ENCODE measurements around the gene FAM107B.
"Not testable (repeated sequence)": the region's sequence is repeated elsewhere in the genome, so short reads cannot be mapped to it uniquely, and the experiment has no call there.

Gene FAM107B

GRCh38 chr10:14659626-14660196, 115.0 kb downstream of the FAM107B start:
- no peak for DNase-seq

GRCh38 chr10:14659137-14659536, 115.6 kb downstream of the FAM107B start:
- DNase-seq, result not testable (repeated sequence)

DNA sequence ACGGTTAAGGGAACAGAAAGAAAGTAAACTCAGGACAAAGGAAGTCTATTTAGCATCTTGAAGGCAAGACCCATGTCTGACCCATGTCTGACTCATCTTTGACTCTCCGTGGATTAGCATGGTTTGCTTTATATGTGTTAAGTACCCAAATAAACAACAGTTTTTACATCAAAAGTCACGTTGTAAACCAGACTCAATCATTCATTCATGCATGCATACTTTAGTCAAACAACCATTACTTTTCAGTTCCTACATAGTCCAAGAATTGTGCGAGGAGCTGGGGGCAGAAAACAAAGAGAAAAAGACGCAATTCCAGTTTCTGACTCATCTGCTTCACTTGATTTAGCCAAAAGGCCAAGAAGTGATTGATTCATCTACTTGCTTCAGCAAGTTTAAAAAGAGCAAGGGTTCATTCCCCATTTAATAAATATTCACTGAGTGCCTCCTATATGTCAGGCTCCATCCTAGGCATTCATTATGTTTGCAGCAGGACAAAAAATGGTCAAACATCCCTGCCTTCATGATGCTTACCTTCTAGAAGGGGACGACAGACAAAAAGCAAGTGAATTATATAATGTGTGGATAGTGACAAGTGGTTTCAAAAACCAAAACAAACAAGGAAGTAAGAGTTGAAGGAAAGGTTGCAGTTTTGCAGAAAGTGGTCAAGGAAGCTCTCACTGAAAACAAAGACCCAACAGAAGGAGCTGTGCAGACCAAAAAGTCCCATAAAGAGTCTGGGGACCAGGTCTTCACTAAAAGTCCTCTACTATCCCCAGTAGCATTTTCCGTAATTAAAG, 116.2 kb downstream of the FAM107B start:
- DNase-seq, result no peak

- no peak for DNase-seq
Observed at GRCh38 chr10:14656052-14656730, 118.5 kb downstream of the FAM107B start.

GRCh38 chr10:14654821-14655382, 119.8 kb downstream of the FAM107B start:
- no peak for DNase-seq

GRCh38 chr10:14653271-14654161, 121.2 kb downstream of the FAM107B start:
- peak; percentile 39 for DNase-seq

- DNase-seq, result no peak
Observed at GRCh38 chr10:14652816-14653215, 121.9 kb downstream of the FAM107B start.

DNA sequence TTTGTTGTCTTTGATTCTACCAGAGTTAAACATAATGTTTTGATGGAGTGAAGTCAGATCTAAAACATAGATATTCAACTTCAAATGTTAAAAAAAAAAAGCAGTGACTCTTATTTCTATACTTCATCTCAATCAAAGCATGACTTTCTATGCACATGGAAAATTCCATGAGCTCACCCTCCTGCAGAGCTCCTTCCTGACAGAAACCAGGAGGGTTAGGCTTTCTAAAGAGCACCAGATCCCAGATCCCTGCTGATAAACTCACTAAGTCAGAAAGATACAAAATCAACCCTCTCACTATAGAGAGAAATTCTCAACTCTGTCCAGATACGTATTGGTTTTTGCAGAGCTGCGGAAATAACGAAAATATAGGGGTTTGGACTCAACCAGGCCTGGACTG, 122.6 kb downstream of the FAM107B start:
- DNase-seq, result no peak

DNA sequence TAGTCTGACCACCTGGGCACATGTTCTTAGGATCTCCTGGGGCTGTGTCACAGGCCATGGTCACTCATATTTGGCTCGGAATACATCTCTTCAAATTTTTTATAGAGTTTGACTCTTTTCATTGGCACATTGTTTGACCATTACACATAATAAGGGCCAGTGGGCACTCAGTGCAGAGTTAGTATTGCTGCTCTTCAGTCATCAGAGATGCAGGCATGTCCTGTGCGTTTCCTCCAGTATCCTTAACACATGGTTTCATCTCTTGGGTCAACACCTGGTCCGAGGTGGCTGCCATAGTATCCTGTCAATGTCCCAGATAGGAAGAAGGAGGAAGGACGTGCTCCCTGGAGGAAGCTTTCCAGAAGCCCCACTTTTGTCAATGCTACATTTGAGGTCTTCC, 125.0 kb downstream of the FAM107B start:
- DNase-seq, result no peak

DNA sequence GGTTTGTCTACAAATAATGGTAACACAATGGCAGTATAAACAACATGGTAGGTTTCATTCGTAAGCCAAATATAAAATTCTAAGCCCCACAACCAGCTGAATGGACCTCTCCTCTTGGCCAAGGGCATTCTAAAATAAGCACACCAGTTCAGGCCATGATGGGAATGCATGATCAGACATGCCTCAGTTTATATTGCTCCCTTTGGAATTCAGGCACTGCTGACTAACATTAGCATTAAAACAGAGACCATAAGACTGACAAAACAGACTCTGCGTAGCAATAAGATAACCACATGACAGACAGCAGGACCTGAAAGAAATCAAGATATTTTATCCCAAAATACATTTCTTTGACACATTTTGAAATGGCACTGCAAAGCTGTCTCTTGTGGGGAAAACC, 125.8 kb downstream of the FAM107B start:
- no peak for DNase-seq

DNA sequence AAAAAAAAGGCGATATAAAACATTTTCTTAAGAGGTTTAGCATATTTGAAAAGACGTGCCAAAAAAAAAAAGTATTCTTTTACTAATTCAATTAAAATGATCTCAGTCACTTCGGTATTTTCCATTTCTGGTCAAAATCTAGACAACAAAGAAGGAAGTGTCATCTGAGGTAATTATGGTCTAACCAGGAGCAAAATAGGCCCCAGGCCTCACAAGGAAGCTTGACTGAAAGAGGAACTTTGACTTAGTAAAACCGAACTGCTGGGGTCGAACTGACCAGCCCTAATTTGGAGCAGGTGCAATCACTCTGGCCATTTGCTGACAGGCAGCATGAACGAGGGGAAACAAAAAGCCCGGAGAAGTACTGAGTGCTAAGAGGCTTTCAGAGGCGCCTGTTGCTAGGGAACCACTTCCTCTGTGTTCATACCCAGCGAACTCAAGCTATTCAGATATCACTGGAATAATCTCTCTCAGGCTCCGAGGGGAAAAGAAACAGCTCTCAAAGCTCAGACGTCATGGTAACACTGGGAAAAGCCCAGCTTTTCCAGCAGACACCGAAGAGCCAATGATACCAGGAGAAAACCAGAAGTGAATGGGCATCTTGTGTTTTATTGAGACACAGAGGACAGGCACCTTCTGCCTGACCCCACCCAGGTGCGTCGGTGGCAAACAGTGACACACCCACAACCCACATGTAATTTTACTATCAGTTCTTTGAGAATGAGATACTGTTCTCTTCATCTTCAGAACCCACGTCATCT, 126.5 kb downstream of the FAM107B start:
- peak; percentile 82 for DNase-seq

DNA sequence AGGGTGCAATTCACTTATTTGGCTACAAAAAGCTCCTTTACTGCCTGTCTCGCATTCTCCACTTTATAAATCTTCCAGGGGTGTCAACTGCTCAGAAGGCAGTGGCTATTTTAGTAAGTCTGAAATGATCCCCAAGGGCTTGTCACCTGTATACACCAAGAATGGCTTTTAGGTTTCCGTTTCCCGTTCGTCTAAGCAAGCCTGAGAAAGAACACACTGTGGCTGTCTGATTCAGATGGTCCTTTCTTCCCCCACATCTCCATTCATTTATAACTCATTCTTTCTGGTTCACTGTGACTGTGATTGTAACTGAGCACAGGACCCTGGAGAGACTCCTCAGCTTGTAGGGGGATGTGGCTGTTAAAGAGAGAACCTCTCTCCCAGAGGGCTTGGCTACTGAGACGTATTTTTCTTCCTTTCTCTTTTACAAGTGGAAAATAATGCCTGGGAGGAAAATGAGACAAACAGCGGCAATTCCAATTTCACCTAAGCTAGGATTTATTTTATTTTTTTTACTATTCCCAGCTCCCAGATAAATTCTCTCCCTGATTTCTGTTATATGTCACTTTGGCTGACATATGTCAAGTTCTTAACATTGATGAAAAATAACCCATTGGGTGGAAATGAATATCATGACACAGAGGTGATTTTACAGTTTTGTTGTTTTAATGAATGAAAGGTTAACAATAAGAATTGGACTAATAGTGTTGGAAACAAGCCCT, 129.3 kb downstream of the FAM107B start:
- peak; percentile 39 for DNase-seq

DNA sequence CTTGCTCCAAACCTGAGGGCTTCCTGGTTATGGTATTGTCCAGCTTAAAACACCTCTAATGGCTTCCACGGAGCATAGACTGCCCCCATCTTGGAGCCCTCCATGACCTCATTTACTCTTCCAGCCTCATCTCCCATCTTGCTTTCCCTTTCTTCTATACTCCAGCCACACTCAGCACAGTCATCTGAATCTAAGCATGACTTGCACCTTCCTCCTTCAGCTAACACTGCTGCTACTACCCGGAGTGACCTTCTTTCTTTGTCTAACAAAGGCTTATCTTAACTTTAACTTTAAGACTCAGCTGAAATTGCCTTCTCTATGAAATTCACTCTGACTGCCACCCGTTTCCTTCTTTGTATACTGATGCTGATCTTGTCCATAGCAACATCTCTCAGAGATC, 135.1 kb downstream of the FAM107B start:
- no peak for DNase-seq

DNA sequence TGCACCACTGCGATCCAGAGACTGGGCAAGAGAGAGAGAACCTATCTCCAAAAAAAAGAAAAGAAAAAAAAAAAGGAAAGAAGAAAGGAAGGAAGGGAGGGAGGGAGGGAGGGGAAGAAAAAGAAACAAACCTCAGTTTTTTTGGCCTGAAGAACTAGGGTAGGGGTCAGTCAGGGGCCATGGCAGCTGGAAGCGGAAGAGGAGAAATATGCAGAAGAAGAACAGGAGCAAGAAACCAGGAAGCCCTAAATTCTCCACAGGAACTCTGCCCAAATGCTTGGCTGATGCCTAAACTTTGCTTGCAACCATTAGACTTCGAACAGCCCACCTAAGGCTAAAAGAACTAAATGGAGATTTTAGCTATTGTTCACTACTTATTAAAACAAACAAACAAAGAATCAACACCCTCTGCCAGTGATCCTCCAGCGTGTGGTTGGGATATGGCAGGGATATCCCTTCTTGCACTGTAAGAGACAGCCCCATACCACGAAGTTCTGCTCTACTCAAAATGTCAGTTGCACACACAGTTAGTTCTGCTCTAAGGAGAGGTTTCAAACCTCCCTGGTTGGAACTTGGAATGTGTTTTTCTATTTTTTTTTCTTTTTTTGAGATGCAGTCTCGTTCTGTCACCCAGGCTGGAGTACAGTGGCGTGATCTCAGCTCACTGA, 139.5 kb downstream of the FAM107B start:
- DNase-seq, result no peak

- DNase-seq, result not testable (repeated sequence)
Observed at GRCh38 chr10:14634572-14634971, 140.1 kb downstream of the FAM107B start.

- peak; percentile 59 for DNase-seq
Observed at GRCh38 chr10:14625765-14626525, 148.8 kb downstream of the FAM107B start.

DNA sequence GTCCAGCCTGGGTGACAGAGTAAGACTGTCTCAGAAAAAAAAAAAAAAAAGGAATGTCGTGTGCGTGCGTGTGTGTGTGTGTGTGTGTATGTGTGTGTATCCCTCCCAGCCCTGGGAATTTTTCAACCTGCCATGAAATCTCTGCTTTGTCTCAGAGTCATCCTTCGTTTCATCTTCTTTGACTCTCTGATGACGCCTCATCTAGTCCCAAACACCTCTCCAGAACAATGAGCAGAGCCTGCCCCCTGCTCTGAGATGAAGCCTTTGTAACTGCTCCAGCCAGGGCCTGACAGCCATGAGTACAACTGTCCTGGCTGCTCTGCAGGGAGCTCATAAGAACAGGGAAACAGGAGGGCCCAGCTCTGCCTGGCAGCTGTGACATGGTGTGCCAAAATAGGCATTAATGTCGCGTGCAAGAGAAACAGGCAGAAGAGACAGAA, 149.5 kb downstream of the FAM107B start:
- DNase-seq, result peak; percentile 77

- no peak for DNase-seq
Observed at GRCh38 chr10:14624600-14624999, 150.1 kb downstream of the FAM107B start.

- DNase-seq, result no peak
Observed at GRCh38 chr10:14623931-14624330, 150.8 kb downstream of the FAM107B start.

GRCh38 chr10:14621037-14621436, 153.7 kb downstream of the FAM107B start:
- DNase-seq, result no peak
